ENCODE results near the gene PCDHGA12. TPM values are rescaled to one million over a fixed set of nuclear protein-coding genes. Genes with fewer than 3 reads are reported as not detected.
"Not testable (repeated sequence)": the region's sequence is repeated elsewhere in the genome, so short reads cannot be mapped to it uniquely, and the experiment has no call there.

Gene PCDHGA12
- polyA plus RNA-seq, 1 donor (not counting 4 experiments of a cell fraction or from before 2014, with no cell fraction given) = 0.69 TPM

- H2AFZ ChIP-seq (ENCODE audit: control insufficient read depth, low read length); H3K4me2 ChIP-seq (ENCODE audit: control insufficient read depth, extremely low read depth, insufficient read depth, low read depth, low read length); H3K27ac ChIP-seq (ENCODE audit: control insufficient read depth, insufficient read depth, low read length); H3K9me1 ChIP-seq (ENCODE audit: control insufficient read depth, extremely low read depth, insufficient read depth, low read length); DNase-seq (ENCODE audit: low read depth, low spot score); H3K36me3 ChIP-seq (ENCODE audit: control insufficient read depth in 2 of 2, extremely low read depth in 1 of 2, insufficient read depth in 2 of 2, low read length in 2 of 2); H3K27me3 ChIP-seq (ENCODE audit: control insufficient read depth, extremely low read depth, insufficient read depth, low read length); H3K4me1 ChIP-seq (ENCODE audit: control insufficient read depth, extremely low read depth, insufficient read depth, low read length); H4K20me1 ChIP-seq (ENCODE audit: control insufficient read depth, extremely low read depth, insufficient read depth, low read length); H3K9ac ChIP-seq (ENCODE audit: control insufficient read depth, extremely low read depth, insufficient read depth, low read length); H3K79me2 ChIP-seq (ENCODE audit: control insufficient read depth, insufficient read depth, low read length); dilution Hi-C loops (cut with MboI; ENCODE audit: extremely low pct_ligation_motif_present, low sequenced_read_pairs): not testable (repeated sequence)
- TF ChIP-seq CTCF (optimal IDR thresholded peaks at IDR 0.05 in 1 of 3, IDR thresholded peaks at IDR 0.05 in 1 of 3, conservative IDR thresholded peaks at IDR 0.05 in 1 of 3; ENCODE audit: extremely low read depth in 1 of 3, insufficient read depth in 2 of 3, low read length in 3 of 3) = peak in 2 of 3 experiments; percentile 47 to 64
- peak; percentile 34 for FAIRE-seq
- Histone ChIP-seq H3K4me3 (ENCODE audit: control insufficient read depth in 2 of 3, extremely low read depth in 1 of 3, insufficient read depth in 2 of 3, low read depth in 1 of 3, low read length in 3 of 3) (peak within 1 kb of the TSS in 2 of 3 experiments; percentile 23 to 34), H3K9me3 (ENCODE audit: control insufficient read depth, low read depth, low read length) (peaks cover 19% of the 10 kb centered on the region)
These were observed 42.6 kb upstream of the PCDHGA12 start, which contains the start of gene PCDHGB4 for GRCh38 chr5:141387557-141388311. PCDHGB4 (plus strand) TSS chr5:141387698; CDS start chr5:141387885, 187 bp downstream.

- Histone ChIP-seq H3K27me3 (ENCODE audit: control insufficient read depth, extremely low read depth, insufficient read depth, low read length) (peaks cover 11% of the 10 kb centered on the region), H3K9me1 (ENCODE audit: control insufficient read depth, extremely low read depth, insufficient read depth, low read length) (no peaks in the 10 kb centered on the region), H3K4me3 (ENCODE audit: control insufficient read depth in 2 of 3, extremely low read depth in 1 of 3, insufficient read depth in 2 of 3, low read depth in 1 of 3, low read length in 3 of 3) (no peak overlapping the region), H3K4me1 (ENCODE audit: control insufficient read depth, extremely low read depth, insufficient read depth, low read length) (no peaks in the 10 kb centered on the region), H3K4me2 (ENCODE audit: control insufficient read depth, extremely low read depth, insufficient read depth, low read depth, low read length) (no peak overlapping the region), H3K79me2 (ENCODE audit: control insufficient read depth, insufficient read depth, low read length) (no peaks in the 10 kb centered on the region), H4K20me1 (ENCODE audit: control insufficient read depth, extremely low read depth, insufficient read depth, low read length) (no peaks in the 10 kb centered on the region), H3K9me3 (ENCODE audit: control insufficient read depth, low read depth, low read length) (peaks cover 24% of the 10 kb centered on the region), H3K9ac (ENCODE audit: control insufficient read depth, extremely low read depth, insufficient read depth, low read length) (no peak overlapping the region), H3K36me3 (ENCODE audit: control insufficient read depth in 2 of 2, extremely low read depth in 1 of 2, insufficient read depth in 2 of 2, low read length in 2 of 2) (no peaks in the 10 kb centered on the region), H3K27ac (ENCODE audit: control insufficient read depth, insufficient read depth, low read length) (no peak overlapping the region), H2AFZ (ENCODE audit: control insufficient read depth, low read length) (no peak overlapping the region)
- TF ChIP-seq CTCF (optimal IDR thresholded peaks at IDR 0.05 in 1 of 3, IDR thresholded peaks at IDR 0.05 in 1 of 3, conservative IDR thresholded peaks at IDR 0.05 in 1 of 3; ENCODE audit: extremely low read depth in 1 of 3, insufficient read depth in 2 of 3, low read length in 3 of 3) = no peak
- dilution Hi-C loops (cut with MboI; ENCODE audit: extremely low pct_ligation_motif_present, low sequenced_read_pairs) = no loop called here
- FAIRE-seq (no peak), DNase-seq (ENCODE audit: low read depth, low spot score) (no peak)
These were observed 41.6 kb upstream of the PCDHGA12 start for GRCh38 chr5:141388661-141389060.
